Measurements from ENCODE around the gene CLEC4M. TPM values are rescaled to one million over a fixed set of nuclear protein-coding genes. Genes with fewer than 3 reads are reported as not detected.
A peak's percentile ranks its signal among the peaks of the same experiment; 100 is the strongest.

The CLEC4M gene
- polyA plus RNA-seq, 1 donor (not counting 4 experiments of a cell fraction or from before 2014, with no cell fraction given): not detected

- Histone ChIP-seq H3K9me1 (ENCODE audit: control insufficient read depth, extremely low read depth, insufficient read depth, low read length) (no peaks in the 10 kb centered on the region), H3K4me1 (ENCODE audit: control insufficient read depth, extremely low read depth, insufficient read depth, low read length) (peaks cover 2% of the 10 kb centered on the region), H3K4me3 (ENCODE audit: control insufficient read depth in 2 of 3, extremely low read depth in 1 of 3, insufficient read depth in 2 of 3, low read depth in 1 of 3, low read length in 3 of 3) (peak overlapping the region; percentile 9 to 54 (median 52)), H3K27me3 (ENCODE audit: control insufficient read depth, extremely low read depth, insufficient read depth, low read length) (no peaks in the 10 kb centered on the region), H4K20me1 (ENCODE audit: control insufficient read depth, extremely low read depth, insufficient read depth, low read length) (no peaks in the 10 kb centered on the region), H3K9ac (ENCODE audit: control insufficient read depth, extremely low read depth, insufficient read depth, low read length) (peak overlapping the region; percentile 35), H3K36me3 (ENCODE audit: control insufficient read depth in 2 of 2, extremely low read depth in 1 of 2, insufficient read depth in 2 of 2, low read length in 2 of 2) (no peaks in the 10 kb centered on the region), H2AFZ (ENCODE audit: control insufficient read depth, low read length) (peak overlapping the region; percentile 39), H3K9me3 (ENCODE audit: control insufficient read depth, low read depth, low read length) (no peaks in the 10 kb centered on the region), H3K27ac (ENCODE audit: control insufficient read depth, insufficient read depth, low read length) (no peak overlapping the region), H3K4me2 (ENCODE audit: control insufficient read depth, extremely low read depth, insufficient read depth, low read depth, low read length) (peak overlapping the region; percentile 88), H3K79me2 (ENCODE audit: control insufficient read depth, insufficient read depth, low read length) (no peaks in the 10 kb centered on the region)
- dilution Hi-C loops (cut with MboI; ENCODE audit: extremely low pct_ligation_motif_present, low sequenced_read_pairs): no loop called here
- no peak for DNase-seq (ENCODE audit: low read depth, low spot score)
- TF ChIP-seq CTCF (optimal IDR thresholded peaks at IDR 0.05 in 1 of 3, IDR thresholded peaks at IDR 0.05 in 1 of 3, conservative IDR thresholded peaks at IDR 0.05 in 1 of 3; ENCODE audit: extremely low read depth in 1 of 3, insufficient read depth in 2 of 3, low read length in 3 of 3): peak; percentile 50 to 61 (median 58)
- no peak for TF ChIP-seq EZH2 (IDR thresholded peaks at IDR 0.05; ENCODE audit: low read length)
- FAIRE-seq: no peak
These were observed 36.8 kb downstream of the CLEC4M start for GRCh38 chr19:7799640-7800355.

- H3K27me3 ChIP-seq (ENCODE audit: control insufficient read depth, extremely low read depth, insufficient read depth, low read length): no peaks in the 10 kb centered on the region
- no peak overlapping the region for H3K27ac ChIP-seq (ENCODE audit: control insufficient read depth, insufficient read depth, low read length)
- DNase-seq (ENCODE audit: low read depth, low spot score) (no peak), FAIRE-seq (no peak)
- H3K4me2 ChIP-seq (ENCODE audit: control insufficient read depth, extremely low read depth, insufficient read depth, low read depth, low read length): no peak overlapping the region
- H3K36me3 ChIP-seq (ENCODE audit: control insufficient read depth in 2 of 2, extremely low read depth in 1 of 2, insufficient read depth in 2 of 2, low read length in 2 of 2): no peaks in the 10 kb centered on the region
- no peak overlapping the region for H3K4me3 ChIP-seq (ENCODE audit: control insufficient read depth in 2 of 3, extremely low read depth in 1 of 3, insufficient read depth in 2 of 3, low read depth in 1 of 3, low read length in 3 of 3)
- no peaks in the 10 kb centered on the region for H3K9me3 ChIP-seq (ENCODE audit: control insufficient read depth, low read depth, low read length)
- H2AFZ ChIP-seq (ENCODE audit: control insufficient read depth, low read length): no peak overlapping the region
- TF ChIP-seq CTCF (optimal IDR thresholded peaks at IDR 0.05 in 1 of 3, IDR thresholded peaks at IDR 0.05 in 1 of 3, conservative IDR thresholded peaks at IDR 0.05 in 1 of 3; ENCODE audit: extremely low read depth in 1 of 3, insufficient read depth in 2 of 3, low read length in 3 of 3): no peak
- no peak for TF ChIP-seq EZH2 (IDR thresholded peaks at IDR 0.05; ENCODE audit: low read length)
- peaks cover 5% of the 10 kb centered on the region for H3K4me1 ChIP-seq (ENCODE audit: control insufficient read depth, extremely low read depth, insufficient read depth, low read length)
- H3K79me2 ChIP-seq (ENCODE audit: control insufficient read depth, insufficient read depth, low read length): no peaks in the 10 kb centered on the region
- H3K9ac ChIP-seq (ENCODE audit: control insufficient read depth, extremely low read depth, insufficient read depth, low read length): no peak overlapping the region
- no peaks in the 10 kb centered on the region for H4K20me1 ChIP-seq (ENCODE audit: control insufficient read depth, extremely low read depth, insufficient read depth, low read length)
- H3K9me1 ChIP-seq (ENCODE audit: control insufficient read depth, extremely low read depth, insufficient read depth, low read length): no peaks in the 10 kb centered on the region
- dilution Hi-C loops (cut with MboI; ENCODE audit: extremely low pct_ligation_motif_present, low sequenced_read_pairs): no loop called here
These were observed 38.1 kb downstream of the CLEC4M start for GRCh38 chr19:7801020-7801570.
